GM10248 (cell line): ENCODE results near the gene CDH1.

Experiments used
- CTCF ChIA-PET: fragments of 300-600 bp; sonication (Branson Sonifier 250); formaldehyde crosslinking; extraction: SDS; loops from one replicate; lab custom pipeline; 2021; ENCODE audit warnings: antibody characterized with exemption; lab: Yijun Ruan, JAX
- POLR2A ChIA-PET: fragments of 350-650 bp; sonication (Branson Sonifier 250); formaldehyde crosslinking; extraction: SDS; loops from one replicate; lab custom pipeline; 2020; ENCODE audit warnings: antibody characterized with exemption; lab: Yijun Ruan, JAX
- DNase-seq: peaks from one replicate; pipeline ENCODE4 v3.0.0; 2012; ENCODE audit errors: extremely low spot score
- TF ChIP-seq, protein P1 (sequence below): IDR thresholded peaks from 2 replicates; pipeline ENCODE4 v1.5.1; 2012; ENCODE audit warnings: mild to moderate bottlenecking, low read depth; ENCODE audit errors: extremely low read depth, missing control alignments, control extremely low read depth

CDH1 gene

DNA sequence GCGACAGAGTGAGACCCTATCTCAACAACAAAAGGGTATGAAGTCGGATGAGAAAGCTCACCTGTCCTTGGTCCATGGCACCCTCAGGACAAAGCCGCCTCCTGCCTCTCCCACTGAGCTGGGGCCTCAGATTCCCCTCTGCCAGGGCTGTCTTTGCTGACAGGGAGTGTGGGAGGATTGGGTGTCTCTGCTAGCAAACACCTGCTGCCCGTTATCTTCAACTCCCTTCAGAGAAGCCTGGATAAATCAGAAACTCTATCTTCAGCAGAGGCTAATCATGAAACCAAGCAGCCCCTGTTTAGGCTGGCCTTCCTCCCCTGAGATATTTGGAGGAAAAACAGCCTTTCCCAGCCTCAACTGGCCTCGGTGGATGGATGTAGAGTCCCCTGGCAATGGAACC lies 36.3 kb upstream of the CDH1 start:
- no peak for DNase-seq
- ChIA-PET POLR2A (no interaction called here), CTCF (interaction anchor here (1.2 to 2.0 kb wide), 3 partner anchors 10 to 147 kb away, joined by 3 to 9 read pairs (median 4); no protein-coding TSS in a partner anchor)
- TF ChIP-seq, protein P1, sequence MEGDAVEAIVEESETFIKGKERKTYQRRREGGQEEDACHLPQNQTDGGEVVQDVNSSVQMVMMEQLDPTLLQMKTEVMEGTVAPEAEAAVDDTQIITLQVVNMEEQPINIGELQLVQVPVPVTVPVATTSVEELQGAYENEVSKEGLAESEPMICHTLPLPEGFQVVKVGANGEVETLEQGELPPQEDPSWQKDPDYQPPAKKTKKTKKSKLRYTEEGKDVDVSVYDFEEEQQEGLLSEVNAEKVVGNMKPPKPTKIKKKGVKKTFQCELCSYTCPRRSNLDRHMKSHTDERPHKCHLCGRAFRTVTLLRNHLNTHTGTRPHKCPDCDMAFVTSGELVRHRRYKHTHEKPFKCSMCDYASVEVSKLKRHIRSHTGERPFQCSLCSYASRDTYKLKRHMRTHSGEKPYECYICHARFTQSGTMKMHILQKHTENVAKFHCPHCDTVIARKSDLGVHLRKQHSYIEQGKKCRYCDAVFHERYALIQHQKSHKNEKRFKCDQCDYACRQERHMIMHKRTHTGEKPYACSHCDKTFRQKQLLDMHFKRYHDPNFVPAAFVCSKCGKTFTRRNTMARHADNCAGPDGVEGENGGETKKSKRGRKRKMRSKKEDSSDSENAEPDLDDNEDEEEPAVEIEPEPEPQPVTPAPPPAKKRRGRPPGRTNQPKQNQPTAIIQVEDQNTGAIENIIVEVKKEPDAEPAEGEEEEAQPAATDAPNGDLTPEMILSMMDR: no peak

DNA sequence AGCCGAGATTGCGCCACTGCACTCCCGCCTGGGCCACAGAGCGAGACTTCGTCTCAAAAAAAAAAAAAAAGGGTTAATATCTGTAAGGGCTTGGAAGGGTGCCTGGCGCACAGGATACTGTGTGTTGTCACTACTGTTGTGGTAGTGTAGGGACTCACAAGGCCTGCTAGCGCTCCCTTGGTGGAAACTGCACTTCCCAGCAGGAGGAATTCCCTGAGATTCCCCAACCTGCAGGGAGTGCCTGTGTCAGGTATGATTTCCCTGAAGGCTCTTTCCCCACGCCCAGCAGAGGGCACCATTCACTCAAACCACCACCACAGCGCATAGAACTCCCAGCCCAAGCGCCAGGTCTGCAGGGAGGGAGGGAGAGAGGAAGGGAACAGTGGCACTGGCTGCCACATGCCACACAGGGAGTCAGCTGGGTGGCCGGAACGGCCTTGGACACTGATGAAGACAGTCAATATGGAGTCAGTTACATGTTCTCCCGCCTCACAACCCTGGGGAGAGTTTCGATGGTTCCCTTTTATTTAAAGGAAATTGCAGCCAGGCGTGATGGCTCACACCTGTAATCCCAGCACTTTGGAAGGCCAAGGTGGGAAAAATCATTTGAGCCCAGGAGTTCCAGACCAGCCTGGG lies 32.7 kb upstream of the CDH1 start:
- ChIA-PET CTCF (interaction anchor here (0.5 to 3.9 kb wide), 6 partner anchors 10 to 140 kb away, joined by 3 to 23 read pairs (median 4); no protein-coding TSS in a partner anchor), POLR2A (no interaction called here)
- TF ChIP-seq, protein P1: peak; percentile 84
- peak; percentile 81 for DNase-seq

DNA sequence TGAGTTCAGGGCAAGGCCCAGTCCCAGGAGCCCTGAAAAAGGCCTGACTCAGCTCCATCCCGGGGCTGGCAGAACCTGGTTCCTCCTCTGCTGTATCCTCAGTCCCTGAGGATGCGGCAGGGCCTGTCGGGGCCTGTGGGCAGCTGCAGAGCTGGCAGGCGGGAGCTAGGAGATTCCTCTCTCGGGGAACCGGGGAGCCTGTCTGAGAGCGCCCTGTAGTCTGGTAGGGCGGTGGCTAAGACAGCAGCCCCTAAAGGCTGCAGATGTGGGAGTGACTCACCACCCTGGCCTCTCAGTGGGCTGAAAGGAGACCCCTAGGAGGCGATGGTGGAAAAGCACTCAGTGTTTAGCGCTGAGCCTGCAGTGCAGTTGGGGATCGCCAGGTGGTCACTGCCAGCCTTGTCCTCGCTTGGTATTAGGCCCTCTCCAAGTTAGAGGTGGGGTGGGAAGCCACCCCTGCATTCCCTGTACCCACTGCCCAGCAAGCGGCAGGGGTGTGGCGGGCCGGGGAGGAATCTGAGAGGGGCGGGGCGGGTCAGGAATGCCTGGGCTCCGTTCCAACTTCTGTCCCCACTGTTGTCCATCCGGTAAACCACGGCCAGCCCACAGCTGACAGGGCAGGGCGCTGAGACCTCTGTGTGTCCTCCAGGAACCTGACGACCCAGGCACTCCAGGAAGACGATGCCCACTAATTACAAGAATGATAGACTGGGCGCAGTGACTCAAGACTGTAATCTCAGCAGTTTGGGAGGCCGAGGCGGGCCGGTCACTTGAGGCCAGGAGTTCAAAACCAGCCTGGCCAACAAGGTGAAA lies 29.5 kb upstream of the CDH1 start:
- ChIA-PET CTCF (interaction anchor here (1.2 to 3.1 kb wide), 6 partner anchors 9 to 136 kb away, joined by 3 to 9 read pairs (median 4); partner anchors contain the start of gene TANGO6), POLR2A (no interaction called here)
- DNase-seq: no peak

DNA sequence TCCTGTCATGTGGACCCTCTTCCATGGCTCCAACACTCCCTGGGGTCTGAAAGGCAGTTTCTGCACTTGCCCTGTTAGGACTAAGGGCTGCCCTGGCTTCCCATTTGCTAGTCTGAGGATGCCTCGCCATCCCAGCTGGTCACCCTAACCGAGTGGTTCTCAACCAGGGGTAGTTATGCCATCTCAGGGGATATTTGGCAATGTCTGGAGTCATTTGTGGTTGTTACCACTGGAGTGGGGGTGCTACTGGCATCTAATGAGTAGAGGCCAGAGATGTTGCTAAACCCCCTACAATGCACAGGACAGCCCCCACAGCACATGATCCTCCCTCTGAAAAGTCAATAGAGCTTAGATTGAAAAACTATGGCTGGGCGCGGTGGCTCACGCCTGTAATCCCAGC lies 26.9 kb upstream of the CDH1 start:
- no peak for DNase-seq
- CTCF ChIA-PET: interaction anchor here (2.4 kb wide), 1 partner anchor 90 kb away, joined by 7 read pairs; no protein-coding TSS in a partner anchor
- TF ChIP-seq, protein P1: no peak
- POLR2A ChIA-PET: no interaction called here

More for the DNA sequence above, 29.5 kb upstream of the CDH1 start:
- TF ChIP-seq, protein P1: no peak

DNA sequence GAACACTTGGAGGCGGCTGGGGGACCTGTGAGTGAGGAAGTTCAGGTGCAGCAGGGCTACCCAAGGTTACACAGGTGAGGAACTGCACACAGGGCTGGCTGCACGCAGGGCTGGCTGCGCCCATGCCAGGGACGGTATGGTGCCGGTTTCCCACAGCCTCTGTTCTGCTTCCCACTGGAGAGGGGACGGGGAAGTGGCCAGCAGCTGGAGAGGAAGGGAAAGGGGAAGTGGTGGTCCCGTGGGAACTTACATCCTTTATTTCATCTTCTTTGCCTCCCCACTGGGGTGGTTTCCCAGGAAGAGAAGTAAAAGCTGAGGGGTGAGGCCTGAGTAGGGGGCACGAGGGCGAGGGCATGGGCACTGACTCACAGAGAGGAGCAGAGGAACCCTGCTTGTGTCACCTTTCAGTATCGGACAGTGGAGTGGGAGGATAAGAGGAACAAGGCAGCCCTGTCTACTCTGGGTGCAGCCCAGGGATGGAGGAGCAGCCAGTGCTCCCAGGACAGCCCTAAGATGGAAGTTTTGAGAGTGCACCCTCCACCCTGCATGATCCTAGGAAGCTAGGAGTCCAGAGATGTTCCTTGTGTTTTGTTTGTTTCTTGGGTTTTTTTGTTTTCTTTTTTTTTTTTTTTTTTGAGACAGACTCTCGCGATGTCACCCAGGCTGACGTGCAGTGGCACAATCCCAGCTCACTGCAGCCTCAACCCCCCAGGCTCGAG lies 25.5 kb upstream of the CDH1 start:
- TF ChIP-seq, protein P1: no peak
- POLR2A ChIA-PET: interaction anchor here (0.6 to 0.7 kb wide), 2 partner anchors 413 to 909 kb away, joined by 5 to 8 read pairs; no protein-coding TSS in a partner anchor
- CTCF ChIA-PET: interaction anchor here (2.4 kb wide), 1 partner anchor 89 kb away, joined by 7 read pairs; no protein-coding TSS in a partner anchor
- peak; percentile 59 for DNase-seq

DNA sequence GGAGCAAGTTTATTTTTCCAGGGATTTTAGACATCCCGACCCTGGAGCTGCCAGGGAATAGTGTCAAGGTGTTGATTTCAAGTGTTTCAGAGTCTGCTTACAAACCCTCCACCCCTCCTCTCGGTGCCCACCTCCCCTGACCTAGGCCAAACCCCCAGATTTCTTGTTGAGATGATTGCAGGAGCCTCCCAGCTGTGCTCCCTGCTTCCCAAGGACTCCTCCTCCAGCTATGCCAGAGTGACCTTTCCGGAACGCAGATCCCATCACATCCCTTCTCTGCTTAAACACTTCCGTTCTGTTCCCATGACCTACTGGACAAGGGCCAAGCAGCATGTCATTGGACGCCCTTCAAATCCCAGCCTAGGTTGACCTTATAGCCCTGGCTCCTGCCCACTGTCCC lies 23.7 kb upstream of the CDH1 start:
- ChIA-PET POLR2A (no interaction called here), CTCF (interaction anchor here (1.1 kb wide), 1 partner anchor 9 kb away, joined by 3 read pairs; no protein-coding TSS in a partner anchor)
- DNase-seq: no peak

More for the DNA sequence above, 23.7 kb upstream of the CDH1 start:
- TF ChIP-seq, protein P1: no peak
